NCI-H1092 (cell line): Measurements from ENCODE around the gene SAMD15.
A peak's percentile ranks its signal among the peaks of the same experiment; 100 is the strongest.
"Not testable (repeated sequence)": the region's sequence is repeated elsewhere in the genome, so short reads cannot be mapped to it uniquely, and the experiment has no call there.

Experiments
- DNase-seq: peaks from one replicate; lab custom pipeline; 2025; lab: John Stamatoyannopoulos, UW

Gene SAMD15

GRCh38 chr14:77375973-77376770 is 1.0 kb upstream of the SAMD15 start:
- peak; percentile 20 for DNase-seq

DNA sequence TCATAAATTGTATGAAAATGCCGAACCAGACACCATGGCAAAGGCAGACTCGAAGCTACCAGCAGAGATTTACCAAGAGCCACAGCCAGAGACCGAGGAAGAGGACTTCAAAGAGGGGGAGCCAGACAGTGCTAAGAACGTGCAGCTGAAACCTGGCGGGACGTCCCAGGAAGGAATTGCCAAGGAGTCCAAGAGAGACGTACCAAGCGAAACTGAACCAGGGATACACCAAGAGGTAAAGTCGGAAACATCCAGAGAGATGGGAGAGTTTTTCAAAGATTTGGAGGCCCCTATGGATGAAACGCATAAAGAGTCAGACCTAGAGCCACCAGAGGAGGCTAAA is 294 bp downstream of the SAMD15 start:
- no peak for DNase-seq

DNA sequence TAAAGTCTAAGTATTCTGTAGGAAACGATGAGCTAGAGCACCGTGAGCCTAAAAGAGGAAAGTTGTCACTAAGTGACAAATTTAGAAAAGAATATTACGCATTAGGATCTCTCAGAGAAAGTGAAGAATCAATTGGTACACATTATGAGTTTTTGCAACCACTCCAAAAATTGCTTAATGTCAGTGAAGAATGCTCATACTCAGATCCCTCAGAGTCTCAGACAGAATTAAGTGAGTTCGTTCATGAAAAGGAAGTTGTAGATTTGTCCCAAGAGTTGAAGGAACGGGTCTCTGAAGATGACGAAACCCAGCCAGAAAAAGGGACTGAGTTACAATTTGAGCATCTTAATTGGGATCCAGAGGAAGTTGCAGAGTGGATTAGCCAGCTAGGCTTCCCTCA is 1.5 kb downstream of the SAMD15 start:
- DNase-seq, result no peak

DNA sequence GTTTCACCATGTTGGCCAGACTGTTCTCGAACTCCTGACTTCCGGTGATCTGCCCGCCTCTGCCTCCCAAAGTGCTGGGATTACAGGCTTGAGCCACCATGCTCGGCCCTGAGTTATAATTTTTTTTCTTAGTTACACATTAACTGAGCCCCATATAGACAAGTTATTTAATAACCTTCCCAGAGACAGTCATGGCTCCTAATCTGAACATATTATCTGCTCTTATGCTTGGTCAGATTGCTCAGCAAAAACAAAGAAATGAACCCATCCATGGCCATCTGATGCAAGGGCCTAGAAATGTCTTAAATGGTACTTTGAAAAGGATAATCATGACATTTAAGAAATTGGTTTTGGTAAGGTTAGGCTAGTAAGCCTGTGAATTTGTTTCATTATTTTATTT is 13.0 kb downstream of the SAMD15 start:
- DNase-seq, result no peak

DNA sequence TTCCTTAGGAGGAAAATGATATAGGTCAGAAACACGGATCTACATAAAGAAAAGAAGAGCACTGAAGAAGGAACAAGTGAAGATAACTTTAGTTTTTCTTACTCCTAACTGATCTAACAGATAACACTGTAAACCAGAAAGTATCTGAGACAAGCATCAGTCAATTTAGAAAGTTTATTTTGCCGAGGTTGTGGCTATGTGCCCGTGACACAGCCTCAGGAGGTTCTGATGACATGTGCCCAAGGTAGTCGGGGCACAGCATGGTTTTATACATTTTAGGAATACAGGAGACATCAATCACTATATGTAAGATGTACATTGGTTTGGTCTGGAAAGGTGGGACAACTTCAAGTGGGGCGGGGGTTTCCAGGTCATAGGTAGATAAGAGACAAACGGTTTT is 23.0 kb downstream of the SAMD15 start:
- DNase-seq, result no peak

GRCh38 chr14:77403768-77404167 is 26.6 kb downstream of the SAMD15 start:
- no peak for DNase-seq

DNA sequence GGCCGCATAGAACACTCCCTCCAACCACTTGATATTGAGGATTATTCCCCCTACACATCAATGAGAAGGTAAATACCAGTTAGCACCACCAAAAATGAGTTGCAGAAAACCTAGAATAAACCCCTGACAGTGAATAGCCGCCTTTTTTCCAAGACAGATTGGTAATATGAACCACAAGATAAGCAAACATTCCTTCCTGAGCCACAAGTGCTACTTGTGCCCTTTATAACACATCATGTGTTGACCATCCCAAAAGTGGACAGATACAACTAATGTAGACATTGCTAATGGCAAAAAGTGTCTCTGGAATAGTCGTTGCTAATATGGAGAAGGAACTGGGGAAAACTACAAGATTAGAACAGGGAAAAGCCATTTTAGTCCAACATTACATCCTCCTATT is 28.9 kb downstream of the SAMD15 start:
- no peak for DNase-seq

DNA sequence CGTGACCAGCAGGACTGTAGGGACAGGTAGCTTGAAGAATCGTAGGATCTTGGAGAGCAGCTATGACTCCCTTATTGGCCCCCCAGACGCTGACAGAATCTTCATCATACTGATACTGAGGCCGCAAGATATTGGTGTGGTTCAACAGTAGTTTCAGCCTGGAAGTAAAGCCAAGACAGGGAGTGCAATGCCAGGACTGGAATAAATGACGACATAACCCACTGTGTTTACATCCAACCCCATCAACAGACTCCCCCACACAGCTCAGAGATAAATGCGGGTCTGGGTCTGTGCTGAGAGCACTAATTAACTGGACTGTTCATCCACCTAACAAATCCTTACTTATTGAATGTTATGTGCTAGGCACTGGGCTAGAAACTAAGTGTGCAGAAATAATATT is 29.5 kb downstream of the SAMD15 start:
- no peak for DNase-seq

- DNase-seq, result no peak
Observed at GRCh38 chr14:77407158-77407557, 30.0 kb downstream of the SAMD15 start.

DNA sequence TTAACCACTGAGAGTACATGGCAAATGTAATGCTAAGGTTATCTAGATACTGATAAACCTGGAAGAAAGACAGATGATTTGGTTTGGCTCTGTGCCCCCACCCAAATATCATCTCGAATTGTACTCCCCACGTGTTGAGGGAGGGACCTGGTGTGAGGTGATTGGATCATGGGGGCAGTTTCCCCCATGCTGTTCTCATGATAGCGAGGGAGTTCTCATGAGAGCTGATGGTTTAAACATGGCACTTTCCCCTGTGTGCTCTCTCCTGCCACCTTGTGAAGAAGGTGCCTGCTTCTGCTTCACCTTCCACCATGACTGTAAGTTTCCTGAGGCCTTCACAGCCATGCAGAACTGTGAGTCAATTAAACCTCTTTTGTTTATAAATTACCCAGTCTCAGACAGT is 32.0 kb downstream of the SAMD15 start:
- peak; percentile 1 for DNase-seq

GRCh38 chr14:77415403-77416030 is 38.3 kb downstream of the SAMD15 start:
- DNase-seq, result not testable (repeated sequence)

GRCh38 chr14:77416098-77416497 is 38.9 kb downstream of the SAMD15 start:
- DNase-seq, result not testable (repeated sequence)

- DNase-seq, result no peak
Observed at GRCh38 chr14:77416836-77417235, 39.7 kb downstream of the SAMD15 start.

DNA sequence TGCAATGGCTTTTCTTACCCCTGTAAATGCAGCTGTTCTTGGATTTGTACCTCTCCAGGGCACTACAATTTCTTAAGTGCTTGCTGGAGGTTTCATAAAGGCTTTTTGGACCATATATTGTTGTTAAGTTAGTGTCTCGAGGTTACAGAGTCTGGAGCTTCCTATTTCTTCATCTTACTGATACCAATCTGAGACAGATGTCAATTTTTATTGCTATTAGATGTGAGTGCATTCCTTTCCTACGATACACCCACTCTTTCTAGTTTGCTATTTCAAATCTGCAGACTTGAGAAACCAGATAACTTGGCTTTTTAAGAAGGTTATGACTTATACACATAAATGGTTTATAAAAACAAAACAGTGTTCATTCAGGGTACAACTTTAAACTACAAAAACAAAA is 44.0 kb downstream of the SAMD15 start:
- DNase-seq, result no peak

DNA sequence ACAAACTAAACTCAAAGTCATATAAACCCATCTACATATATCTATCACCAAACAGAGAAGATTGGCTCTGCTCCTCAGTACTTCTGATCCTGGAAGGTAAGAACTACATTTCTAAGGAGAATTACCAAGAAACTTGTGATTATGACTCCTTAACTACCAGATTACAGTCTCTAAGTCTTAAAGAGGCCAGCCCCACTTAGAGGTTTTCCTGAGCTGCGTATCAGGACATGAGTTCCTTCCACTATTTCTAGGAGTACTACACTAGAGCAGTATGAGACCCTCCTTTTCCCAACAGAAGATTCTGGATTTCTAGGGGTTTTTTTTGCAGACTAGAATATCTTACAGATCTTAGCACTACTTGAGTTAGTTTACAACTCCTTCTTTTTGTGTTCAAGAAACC is 46.2 kb downstream of the SAMD15 start, which contains the start of gene NOXRED1:
NOXRED1 (minus strand) TSS at position 101 of the 400 bp plus-strand sequence. CDS start 634 bp downstream, outside the sequence.
- DNase-seq, result no peak

GRCh38 chr14:77424862-77425261 is 47.7 kb downstream of the SAMD15 start:
- DNase-seq, result no peak

- DNase-seq, result no peak
Observed at GRCh38 chr14:77426396-77426795, 49.2 kb downstream of the SAMD15 start.

DNA sequence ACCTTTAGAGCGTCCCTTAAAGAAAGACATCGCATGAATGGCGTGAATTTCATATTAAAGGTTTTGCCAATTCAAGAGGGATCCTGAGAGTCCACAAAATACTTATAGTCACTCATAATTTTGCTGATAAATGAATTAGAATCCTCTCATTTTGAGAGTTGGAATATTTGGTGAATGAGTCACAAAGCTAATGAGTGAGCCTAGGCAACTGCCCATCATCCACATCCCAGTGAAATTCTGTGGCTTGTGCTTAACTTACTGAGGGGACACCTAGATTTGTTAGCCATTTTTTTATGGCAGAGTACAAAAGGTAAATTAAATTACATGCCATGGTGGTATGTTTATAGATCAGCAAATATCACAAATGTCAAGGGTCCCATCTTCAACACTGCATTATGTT is 58.9 kb downstream of the SAMD15 start:
- no peak for DNase-seq

GRCh38 chr14:77438596-77438995 is 61.4 kb downstream of the SAMD15 start:
- no peak for DNase-seq

GRCh38 chr14:77439861-77440260 is 62.7 kb downstream of the SAMD15 start:
- no peak for DNase-seq
